Measurements from ENCODE around the gene UBAP1. TPM values are rescaled to one million over a fixed set of nuclear protein-coding genes. Genes with fewer than 3 reads are reported as not detected.
"Not testable (repeated sequence)": the region's sequence is repeated elsewhere in the genome, so short reads cannot be mapped to it uniquely, and the experiment has no call there.

The UBAP1 gene
- polyA plus RNA-seq, 1 donor: 38.9 TPM

- DNase-seq (ENCODE audit: low read depth): no peak
Observed at GRCh38 chr9:34179213-34180136, 632 bp downstream of the UBAP1 start.

- DNase-seq (ENCODE audit: low read depth): no peak
Observed at GRCh38 chr9:34185778-34186551, 7.1 kb downstream of the UBAP1 start.

- DNase-seq (ENCODE audit: low read depth): no peak
Observed at GRCh38 chr9:34187891-34188240, 9.0 kb downstream of the UBAP1 start.

- DNase-seq (ENCODE audit: low read depth): no peak
Observed at GRCh38 chr9:34190996-34191892, 12.4 kb downstream of the UBAP1 start.

- no peak for DNase-seq (ENCODE audit: low read depth)
Observed at GRCh38 chr9:34195143-34195542, 16.3 kb downstream of the UBAP1 start.

- not testable (repeated sequence) for DNase-seq (ENCODE audit: low read depth)
Observed at GRCh38 chr9:34197286-34197685, 18.4 kb downstream of the UBAP1 start.

GRCh38 chr9:34197756-34198711, 19.2 kb downstream of the UBAP1 start:
- DNase-seq (ENCODE audit: low read depth): no peak

GRCh38 chr9:34200092-34200491, 21.2 kb downstream of the UBAP1 start:
- no peak for DNase-seq (ENCODE audit: low read depth)

- DNase-seq (ENCODE audit: low read depth): peak; percentile 38
Observed at GRCh38 chr9:34203275-34203991, 24.6 kb downstream of the UBAP1 start.

- no peak for DNase-seq (ENCODE audit: low read depth)
Observed at GRCh38 chr9:34203992-34204635, 25.3 kb downstream of the UBAP1 start.

GRCh38 chr9:34205102-34205501, 26.3 kb downstream of the UBAP1 start:
- DNase-seq (ENCODE audit: low read depth): no peak

- DNase-seq (ENCODE audit: low read depth): no peak
Observed at GRCh38 chr9:34206561-34206960, 27.7 kb downstream of the UBAP1 start.

- DNase-seq (ENCODE audit: low read depth): no peak
Observed at GRCh38 chr9:34211395-34211794, 32.6 kb downstream of the UBAP1 start.

- DNase-seq (ENCODE audit: low read depth): not testable (repeated sequence)
Observed at GRCh38 chr9:34214354-34215000, 35.6 kb downstream of the UBAP1 start.

GRCh38 chr9:34216325-34216724, 37.5 kb downstream of the UBAP1 start:
- no peak for DNase-seq (ENCODE audit: low read depth)

- not testable (repeated sequence) for DNase-seq (ENCODE audit: low read depth)
Observed at GRCh38 chr9:34217015-34217414, 38.2 kb downstream of the UBAP1 start.

- DNase-seq (ENCODE audit: low read depth): no peak
Observed at GRCh38 chr9:34218446-34218845, 39.6 kb downstream of the UBAP1 start.

- DNase-seq (ENCODE audit: low read depth): no peak
Observed at GRCh38 chr9:34219421-34219820, 40.6 kb downstream of the UBAP1 start.

GRCh38 chr9:34220218-34220617, 41.4 kb downstream of the UBAP1 start:
- DNase-seq (ENCODE audit: low read depth): no peak

Data from forelimb muscle (tissue), 1 donor.